HL-60/S4 treated with retinoic acid at 250 ng/mL for 4 days and 3 days (cell line): ENCODE data around the gene KLF6.

Source experiments
- in situ Hi-C: fragments of 300-500 bp; cut with MboI; formaldehyde crosslinking; loops from 2 replicates; pipeline ENCODE4 v1.7.0; 2022; ENCODE audit warnings: low sequenced_read_pairs

Gene KLF6

GRCh38 chr10:3790272-3790671 is 5.3 kb upstream of the KLF6 start:
- in situ Hi-C loops, result no loop called here

DNA sequence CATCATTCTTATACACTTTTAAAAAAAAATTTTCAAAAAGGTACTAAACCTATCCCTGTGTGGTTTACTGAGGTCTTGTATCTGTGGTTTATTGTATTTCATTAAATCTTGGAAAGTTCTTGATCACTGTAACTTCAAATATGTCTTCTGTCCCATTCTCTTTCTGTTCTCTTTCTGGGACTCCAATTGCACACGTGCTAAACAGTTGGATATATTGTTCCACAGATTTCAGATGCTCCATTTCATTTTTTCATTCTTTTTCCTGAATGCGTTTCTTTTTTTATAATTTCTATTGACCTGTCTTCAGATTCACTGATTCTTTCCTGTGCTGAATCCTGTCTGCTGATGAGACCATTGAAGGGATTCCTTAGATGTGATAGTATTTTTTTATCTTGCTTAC is 4.6 kb upstream of the KLF6 start:
- in situ Hi-C loops, result no loop called here

GRCh38 chr10:3787816-3788215 is 2.8 kb upstream of the KLF6 start:
- in situ Hi-C loops, result no loop called here

DNA sequence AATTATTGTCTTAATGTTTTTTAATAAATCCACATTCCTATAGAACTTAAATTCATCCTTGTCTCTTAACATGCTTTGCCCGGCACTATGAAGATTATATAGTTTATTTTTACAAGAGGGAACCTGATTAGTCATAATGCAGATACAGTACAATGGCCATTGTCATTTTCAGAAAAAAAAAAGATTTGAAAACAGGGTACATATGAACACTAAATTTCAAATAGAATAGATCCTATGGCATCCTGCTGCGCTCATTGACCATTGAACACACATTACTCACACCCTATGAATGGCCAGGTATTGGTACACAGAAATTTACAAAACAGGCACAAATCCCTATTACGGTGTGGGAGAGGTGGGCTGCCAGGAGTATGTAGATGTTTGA is 2.0 kb upstream of the KLF6 start:
- in situ Hi-C loops, result no loop called here

GRCh38 chr10:3786295-3787015 is 1.4 kb upstream of the KLF6 start:
- in situ Hi-C loops, result no loop called here

DNA sequence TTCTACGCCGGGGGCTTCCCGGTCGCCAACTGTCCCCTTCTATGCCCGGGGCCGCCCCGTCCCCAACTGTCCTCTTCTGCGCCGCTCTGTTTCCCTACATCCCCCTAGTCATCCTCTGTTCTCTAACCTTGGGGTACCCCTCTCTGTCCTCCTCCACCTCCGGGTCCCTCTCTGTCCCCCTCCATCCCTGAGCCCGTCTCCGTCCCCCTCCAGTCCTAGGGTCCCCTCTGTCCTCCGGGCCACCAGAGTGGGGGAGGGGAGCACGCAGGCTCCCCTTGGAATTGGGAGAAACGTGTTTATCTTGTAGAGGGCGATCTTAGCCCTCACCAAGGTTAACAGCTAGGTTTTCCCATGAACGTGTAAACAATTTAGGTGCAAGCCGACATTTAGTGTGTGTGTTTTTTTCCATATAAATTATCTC is 852 bp upstream of the KLF6 start:
- in situ Hi-C loops, result no loop called here

DNA sequence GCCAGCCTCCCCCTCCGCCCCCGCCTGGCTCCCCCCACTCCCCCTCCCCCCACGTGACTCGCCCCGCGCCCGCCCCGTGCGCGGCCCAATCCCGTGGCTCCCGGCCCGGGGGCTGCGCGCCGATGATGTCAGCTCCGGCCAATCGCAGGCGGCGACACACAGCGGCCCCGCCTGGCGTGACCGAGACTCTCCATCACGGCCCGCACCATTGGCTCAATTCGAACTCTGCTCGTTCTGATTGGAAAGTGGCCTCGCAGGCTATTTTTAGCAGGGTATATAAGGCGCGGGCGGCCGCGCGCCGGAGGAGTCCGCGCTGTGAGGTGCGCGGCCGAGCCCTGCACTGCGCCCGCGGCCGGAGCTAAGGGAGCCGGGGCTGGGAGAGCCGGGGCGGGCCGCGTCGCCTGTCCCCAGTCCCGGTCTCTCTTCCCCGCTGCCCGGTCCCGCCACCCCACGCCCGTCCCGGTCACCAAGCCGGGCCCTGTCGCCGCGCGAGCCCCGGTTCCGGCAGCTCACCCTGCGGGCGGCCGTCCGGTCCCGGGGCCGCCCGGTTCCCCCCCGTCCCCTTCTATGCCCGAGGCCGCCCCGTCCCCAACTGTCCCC is 342 bp upstream of the KLF6 start:
- in situ Hi-C loops, result no loop called here

DNA sequence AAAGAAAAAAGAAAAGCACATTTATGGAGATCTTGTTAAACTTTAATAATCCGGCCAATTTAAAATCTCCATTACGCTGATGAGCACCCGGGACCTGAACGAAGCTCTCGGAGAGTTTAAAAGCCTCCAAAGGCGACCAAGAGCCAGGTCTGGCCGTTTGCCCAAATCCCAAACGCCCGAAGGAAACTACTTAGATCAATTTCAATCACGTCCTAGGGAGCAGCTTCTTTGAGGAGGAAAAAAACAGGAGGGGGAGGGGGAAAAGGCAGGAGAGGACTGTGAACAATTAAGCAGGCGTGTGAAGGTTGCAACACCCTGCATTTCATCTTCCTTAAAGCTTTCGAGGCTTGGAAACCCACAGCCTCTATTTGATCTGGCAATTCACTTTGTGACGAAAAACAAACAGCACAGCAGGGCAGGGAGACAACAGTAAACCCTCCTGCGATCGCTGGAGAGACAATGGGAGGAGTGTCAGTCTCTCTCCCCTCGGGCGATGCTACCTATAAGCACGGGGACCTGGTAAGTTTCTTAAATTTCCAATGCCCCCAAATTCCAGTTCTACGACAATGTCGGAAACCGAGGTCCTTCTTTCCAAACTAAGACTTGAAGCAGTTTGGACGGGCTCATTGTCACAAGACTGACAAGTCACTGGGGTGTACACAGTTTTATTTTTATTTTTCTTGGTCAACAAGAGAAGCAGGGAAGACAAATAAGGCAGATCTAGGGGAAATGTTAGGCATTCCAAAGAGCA is 1.2 kb downstream of the KLF6 start:
- in situ Hi-C loops, result no loop called here

GRCh38 chr10:3783316-3783681 is 1.7 kb downstream of the KLF6 start:
- in situ Hi-C loops, result no loop called here

- in situ Hi-C loops, result no loop called here
Measured at GRCh38 chr10:3782451-3783315, 2.3 kb downstream of the KLF6 start.

DNA sequence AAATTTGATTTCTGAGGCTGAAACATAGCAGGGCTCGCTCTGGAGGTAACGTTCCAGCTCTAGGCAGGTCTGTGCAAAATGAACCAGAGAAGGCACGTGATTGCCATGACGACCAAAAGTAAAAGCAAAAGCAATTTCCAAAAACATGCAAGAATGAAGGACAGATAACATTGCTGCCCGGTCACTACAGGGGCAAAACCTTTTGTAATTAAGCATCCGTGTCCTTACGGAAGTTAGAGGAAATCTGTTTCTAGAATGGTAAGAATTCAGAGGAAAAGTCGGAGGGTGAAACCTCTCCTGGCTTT is 2.9 kb downstream of the KLF6 start:
- in situ Hi-C loops, result no loop called here

DNA sequence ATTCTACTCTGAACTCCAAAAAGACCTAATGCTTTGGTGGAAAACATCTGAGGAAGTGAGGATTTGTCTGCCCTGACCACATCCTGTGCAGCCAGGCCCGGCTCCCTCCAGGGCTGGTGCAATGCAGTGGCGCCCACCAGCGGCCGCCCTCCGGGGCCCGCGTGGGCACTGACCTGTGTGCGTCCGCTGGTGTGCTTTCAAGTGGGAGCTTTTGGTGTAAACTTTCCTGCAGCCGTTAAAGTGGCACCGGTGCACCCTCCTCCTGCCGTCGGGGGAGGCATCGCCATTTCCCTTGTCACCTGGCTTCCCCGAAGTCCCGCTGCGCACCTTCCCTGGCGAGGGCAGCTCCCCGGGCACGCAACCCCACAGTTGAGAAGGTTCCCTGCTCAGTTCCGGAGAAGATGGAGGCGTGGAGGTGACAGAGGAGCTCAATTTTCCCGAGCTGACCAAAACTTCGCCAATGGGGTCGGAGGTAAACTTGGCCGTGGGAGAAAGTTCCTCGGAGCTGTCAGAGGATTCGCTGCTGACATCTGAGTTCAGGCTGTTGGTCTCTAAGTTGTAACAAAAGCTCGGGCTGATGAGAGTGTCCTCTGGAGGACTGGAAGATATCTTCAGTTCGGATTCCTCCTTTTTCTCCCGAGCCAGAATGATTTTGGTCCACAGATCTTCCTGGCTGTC is 3.4 kb downstream of the KLF6 start:
- in situ Hi-C loops, result no loop called here

- in situ Hi-C loops, result no loop called here
Measured at GRCh38 chr10:3780771-3781467, 4.1 kb downstream of the KLF6 start.

GRCh38 chr10:3780021-3780770 is 4.8 kb downstream of the KLF6 start:
- in situ Hi-C loops, result no loop called here

DNA sequence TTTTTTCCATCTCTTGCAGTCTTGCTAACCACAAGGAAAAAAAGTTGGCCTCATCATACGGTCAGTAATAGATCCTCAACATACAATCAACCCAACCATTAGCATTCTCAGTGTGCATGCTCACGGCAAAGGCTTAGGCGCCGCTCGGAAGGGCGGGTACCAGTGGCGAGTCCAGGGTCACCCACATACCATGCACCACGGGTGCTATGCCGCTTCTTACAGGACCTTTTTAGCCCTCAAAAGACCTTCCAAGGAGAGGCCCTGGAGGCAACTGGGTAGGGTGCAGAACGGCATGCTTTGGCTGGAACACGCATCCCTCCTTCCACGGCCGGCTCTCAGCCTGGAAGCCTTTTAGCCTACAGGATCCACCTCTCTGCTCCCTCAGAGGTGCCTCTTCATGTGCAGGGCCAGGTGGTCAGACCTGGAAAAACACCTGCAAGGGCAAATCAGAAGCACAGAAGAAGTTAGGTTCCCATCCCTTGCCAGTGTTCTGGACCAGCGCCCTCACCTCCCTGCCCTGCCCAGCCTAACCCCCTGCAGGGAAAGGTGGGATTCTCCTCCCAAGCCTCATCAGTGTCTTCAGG is 5.8 kb downstream of the KLF6 start:
- in situ Hi-C loops, result no loop called here

DNA sequence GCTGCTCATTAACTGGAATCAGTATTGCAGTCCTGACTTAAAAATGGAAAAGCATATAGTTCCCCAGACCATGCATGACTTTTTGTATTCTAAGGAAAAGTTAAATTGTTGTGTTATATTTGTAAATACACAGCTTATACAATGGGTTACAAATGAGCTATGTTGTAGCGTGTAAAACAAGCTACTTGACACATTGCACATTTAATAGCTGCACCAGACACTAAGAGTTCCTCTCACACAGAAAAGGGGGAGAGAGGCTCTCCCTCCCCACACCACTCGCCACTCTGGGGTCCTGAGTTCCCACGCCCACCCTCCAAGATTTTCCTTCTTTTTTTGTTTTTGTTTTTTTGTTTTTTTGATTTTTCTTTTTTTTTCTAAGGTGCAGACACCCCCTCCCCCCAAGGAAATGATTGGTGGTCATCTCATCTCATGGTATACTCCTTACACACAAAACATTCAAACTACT is 6.3 kb downstream of the KLF6 start:
- in situ Hi-C loops, result no loop called here

DNA sequence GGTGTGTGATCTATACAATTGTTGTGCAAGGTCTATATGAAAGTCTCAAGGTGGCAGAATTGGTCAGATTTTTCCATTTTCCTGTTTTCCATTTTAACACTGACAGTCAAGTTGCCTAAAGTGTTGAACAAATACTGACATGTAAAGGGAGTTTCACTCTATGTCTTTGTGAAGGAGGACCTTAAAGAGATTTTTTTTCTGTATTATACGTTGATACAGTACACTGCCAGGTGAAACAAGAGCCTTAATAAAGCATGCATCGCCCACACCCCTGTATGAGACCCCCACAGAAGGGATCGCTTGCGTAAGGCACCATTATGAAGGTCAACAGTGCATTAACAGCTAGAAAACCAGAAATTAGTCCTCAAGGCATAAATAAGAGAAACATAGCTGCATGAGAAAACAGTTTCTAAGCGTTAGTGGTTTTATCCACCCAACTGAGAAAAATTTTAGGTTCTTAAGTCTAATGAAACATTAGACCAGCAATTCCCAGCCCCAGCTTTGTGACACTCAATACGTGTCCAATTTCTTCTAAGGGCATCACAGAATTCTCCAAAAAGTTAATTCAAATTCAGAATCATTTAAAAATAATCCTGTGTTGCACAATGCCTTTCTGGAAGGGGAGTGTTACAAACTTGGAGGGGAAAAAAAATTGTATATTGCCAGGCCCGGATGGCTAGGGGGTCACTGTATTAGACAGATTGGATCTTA is 6.9 kb downstream of the KLF6 start:
- in situ Hi-C loops, result no loop called here

DNA sequence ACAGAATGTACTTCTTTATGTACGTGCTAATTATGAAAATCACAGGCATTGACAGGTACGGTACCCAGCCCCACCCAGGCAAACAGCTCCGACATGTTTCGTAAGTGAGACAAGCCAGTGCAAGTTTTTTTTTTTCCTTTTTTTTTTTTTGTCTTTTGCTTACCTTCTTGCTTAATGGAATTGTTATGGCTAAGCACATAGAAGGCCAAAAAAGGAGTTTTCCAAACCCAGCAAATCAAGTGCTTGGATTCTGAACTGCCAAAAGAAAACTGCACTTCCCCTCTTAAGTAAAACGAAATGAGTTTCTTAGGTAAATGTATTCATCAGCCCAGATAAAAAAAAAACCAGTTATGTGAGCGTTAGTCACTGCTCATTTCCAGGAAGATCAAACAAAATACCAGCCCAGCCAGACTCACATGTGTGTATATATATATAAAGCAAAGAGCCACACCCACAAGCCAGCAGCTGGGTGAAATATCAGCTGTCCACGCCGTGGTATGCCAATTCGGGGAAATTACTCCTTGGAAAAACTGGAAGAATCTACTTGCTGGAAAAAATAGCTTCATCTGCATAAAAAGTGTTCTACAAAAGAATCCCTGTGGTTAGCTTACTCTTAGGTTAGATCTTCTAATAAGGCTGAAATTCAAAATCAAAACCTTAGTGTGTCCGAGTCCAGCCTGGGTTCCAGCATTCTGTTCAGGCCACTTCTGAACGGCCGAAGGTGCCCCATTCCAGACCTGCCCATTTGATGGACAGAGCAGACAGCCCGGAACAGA is 8.0 kb downstream of the KLF6 start:
- in situ Hi-C loops, result no loop called here
